ENCODE results near the gene SRSF3.

The SRSF3 gene

DNA sequence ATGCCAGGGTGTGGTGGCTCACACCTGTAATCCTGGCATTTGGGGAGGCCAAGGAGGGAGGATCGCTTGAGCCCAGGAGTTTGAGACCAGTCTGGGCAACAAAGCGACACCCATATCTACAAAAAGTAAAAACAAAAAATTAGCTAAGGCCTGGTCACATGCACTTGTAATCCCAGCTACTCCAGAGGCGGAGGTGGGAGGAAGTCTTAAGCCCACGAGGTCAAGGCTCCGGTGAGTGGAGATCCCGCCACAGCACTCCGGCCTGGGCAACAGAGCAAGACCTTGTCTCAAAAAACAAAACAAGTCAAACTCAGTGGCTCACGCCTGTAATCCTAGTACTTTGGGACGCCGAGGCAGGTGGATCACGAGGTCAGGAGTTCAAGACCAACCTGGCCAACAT lies 35.6 kb downstream of the SRSF3 start:
- DNase-seq (ENCODE audit: low read depth) = no peak
- no peak overlapping the region for H3K4me3 ChIP-seq (ENCODE audit: control insufficient read depth, low read depth, low read length)
- TF ChIP-seq, protein P1, sequence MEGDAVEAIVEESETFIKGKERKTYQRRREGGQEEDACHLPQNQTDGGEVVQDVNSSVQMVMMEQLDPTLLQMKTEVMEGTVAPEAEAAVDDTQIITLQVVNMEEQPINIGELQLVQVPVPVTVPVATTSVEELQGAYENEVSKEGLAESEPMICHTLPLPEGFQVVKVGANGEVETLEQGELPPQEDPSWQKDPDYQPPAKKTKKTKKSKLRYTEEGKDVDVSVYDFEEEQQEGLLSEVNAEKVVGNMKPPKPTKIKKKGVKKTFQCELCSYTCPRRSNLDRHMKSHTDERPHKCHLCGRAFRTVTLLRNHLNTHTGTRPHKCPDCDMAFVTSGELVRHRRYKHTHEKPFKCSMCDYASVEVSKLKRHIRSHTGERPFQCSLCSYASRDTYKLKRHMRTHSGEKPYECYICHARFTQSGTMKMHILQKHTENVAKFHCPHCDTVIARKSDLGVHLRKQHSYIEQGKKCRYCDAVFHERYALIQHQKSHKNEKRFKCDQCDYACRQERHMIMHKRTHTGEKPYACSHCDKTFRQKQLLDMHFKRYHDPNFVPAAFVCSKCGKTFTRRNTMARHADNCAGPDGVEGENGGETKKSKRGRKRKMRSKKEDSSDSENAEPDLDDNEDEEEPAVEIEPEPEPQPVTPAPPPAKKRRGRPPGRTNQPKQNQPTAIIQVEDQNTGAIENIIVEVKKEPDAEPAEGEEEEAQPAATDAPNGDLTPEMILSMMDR (conservative IDR thresholded peaks at IDR 0.05; ENCODE audit: control insufficient read depth, insufficient read depth, low read depth, low read length) = no peak

DNA sequence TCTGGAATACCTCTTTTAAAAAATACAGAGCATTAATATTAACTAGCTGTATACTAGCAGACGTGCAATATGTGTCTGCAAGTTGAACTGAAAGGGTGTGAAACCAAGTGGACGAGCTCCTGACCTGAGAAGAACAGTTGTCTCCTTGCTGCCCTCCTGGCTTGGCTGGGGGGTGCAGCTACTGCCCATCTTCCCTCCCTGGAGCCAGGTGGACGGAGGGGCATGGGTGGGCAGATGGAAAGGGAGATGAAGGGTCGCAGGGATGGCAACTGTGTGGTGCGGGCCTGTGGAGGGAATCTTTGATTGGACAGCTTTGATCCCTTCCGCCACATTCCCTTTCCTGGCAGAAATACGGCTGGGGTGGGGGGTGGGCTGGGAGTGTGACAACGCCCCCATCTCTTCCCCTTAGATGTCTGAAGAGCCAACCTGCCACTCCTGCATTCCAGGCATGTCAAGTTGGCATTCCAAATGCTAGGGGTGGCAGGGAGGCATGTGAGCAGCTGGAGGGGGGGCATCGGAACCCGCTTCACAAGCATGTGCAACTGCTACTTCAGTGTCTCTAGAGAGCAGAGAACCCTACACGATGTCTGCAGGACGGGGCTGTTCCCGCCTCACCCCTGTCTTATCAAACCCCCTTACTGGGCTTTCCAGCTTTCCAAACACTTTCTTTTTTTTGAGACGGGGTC lies 37.3 kb downstream of the SRSF3 start:
- TF ChIP-seq, protein P1 (conservative IDR thresholded peaks at IDR 0.05; ENCODE audit: control insufficient read depth, insufficient read depth, low read depth, low read length) = no peak
- no peak for DNase-seq (ENCODE audit: low read depth)
- no peak overlapping the region for H3K4me3 ChIP-seq (ENCODE audit: control insufficient read depth, low read depth, low read length)

DNA sequence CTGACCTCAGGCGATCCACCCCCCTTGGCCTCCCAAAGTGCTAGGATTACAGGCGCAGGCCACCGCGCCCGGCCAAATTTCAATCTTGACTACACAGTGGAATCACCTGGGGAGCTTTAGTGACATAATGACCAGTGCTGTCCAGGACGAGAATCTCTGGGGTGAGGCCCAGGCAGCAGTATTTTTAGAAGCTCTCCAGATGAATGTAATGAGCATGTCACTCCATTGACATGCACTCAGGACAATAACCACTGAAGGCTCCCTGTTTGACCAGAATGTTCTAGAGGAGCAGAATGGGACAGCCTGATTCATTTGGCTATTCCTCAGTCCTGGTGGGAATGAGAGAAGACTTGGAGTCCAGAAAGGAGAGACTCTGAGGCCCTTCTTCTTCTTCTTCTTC lies 39.2 kb downstream of the SRSF3 start:
- TF ChIP-seq, protein P1 (conservative IDR thresholded peaks at IDR 0.05; ENCODE audit: control insufficient read depth, insufficient read depth, low read depth, low read length) = no peak
- no peak overlapping the region for H3K4me3 ChIP-seq (ENCODE audit: control insufficient read depth, low read depth, low read length)
- no peak for DNase-seq (ENCODE audit: low read depth)

DNA sequence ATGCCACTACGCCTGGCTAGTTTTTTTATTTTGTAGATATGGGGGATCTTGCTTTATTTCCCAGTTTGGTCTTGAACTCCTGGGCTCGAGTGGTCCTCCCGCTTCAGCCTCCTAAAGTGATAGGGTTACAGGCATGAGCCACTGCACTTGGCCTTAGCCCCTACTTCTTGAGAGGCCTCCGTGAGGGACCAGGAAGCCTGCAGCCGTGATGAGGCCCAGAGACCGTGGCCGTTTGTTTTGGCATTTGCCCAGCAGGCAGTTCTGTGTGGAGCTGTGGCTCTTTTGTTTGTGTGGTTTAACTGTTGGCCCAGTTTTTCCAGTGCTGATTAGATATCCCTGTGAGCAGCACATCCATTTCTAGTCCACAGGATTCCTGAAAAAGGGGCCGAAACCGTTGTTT lies 39.8 kb downstream of the SRSF3 start:
- TF ChIP-seq, protein P1 (conservative IDR thresholded peaks at IDR 0.05; ENCODE audit: control insufficient read depth, insufficient read depth, low read depth, low read length) = no peak
- no peak overlapping the region for H3K4me3 ChIP-seq (ENCODE audit: control insufficient read depth, low read depth, low read length)
- DNase-seq (ENCODE audit: low read depth) = peak; percentile 75

DNA sequence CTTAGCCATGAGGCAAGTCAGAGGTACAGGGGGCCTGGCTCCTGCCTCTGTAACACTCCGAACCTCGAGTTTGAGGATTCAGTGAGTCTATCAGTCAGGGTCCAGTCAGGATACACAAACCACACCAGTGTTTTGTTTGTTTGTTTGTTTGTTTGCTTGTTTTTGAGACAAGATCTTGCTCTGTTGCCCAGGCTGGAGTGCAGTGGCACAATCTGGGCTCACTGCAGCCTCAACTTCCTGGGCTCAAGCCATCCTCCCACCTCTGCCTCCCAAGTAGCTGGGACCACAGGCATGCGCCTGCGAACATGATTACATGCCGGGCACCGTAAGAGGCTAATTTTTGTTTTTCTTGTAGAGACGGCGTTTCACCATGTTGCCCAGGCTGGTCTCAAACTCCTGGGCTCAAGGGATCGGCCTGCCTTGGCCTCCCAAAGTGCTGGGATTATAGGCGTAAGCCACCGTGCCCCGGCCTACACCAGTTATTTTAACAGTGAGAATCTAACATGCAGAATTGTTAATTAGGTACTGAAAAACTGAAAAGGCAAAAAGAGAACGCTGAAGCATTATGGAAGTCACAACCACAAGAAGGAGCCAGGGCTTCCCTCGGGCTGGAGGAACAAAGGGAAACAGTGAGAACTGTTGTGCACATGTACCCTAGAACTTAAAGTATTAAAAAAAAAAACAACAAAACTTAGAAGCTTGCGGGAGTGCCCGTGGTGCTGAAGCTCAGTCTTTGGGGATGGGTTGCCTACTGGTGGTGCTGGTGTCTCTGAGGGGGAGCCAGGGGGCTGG lies 40.4 kb downstream of the SRSF3 start:
- no peak overlapping the region for H3K4me3 ChIP-seq (ENCODE audit: control insufficient read depth, low read depth, low read length)
- TF ChIP-seq, protein P1 (conservative IDR thresholded peaks at IDR 0.05; ENCODE audit: control insufficient read depth, insufficient read depth, low read depth, low read length) = no peak
- DNase-seq (ENCODE audit: low read depth) = no peak

DNA sequence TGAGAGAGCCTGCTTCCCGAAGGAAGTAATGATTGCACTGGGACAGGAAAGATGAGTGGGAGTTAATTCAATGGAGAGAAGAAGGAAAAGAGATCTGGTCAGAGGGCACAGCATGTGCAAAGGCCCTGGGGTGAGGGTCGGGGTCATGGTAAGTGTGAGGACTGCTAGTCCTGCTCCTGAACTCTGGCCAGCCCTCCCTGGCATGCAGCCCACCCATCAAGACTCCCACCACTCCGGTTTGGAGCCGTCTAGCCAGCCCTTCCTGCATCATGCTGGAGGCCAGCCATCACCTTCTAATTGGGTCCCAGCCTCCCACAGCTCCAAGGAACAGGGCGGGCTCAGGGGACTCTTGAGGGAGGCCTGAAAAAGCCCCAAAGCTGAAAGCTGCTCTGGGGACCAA lies 42.1 kb downstream of the SRSF3 start:
- H3K4me3 ChIP-seq (ENCODE audit: control insufficient read depth, low read depth, low read length) = no peak overlapping the region
- no peak for DNase-seq (ENCODE audit: low read depth)
- TF ChIP-seq, protein P1 (conservative IDR thresholded peaks at IDR 0.05; ENCODE audit: control insufficient read depth, insufficient read depth, low read depth, low read length) = no peak

Measured in fibroblast of mammary gland (primary cell).